Non-pigmented ciliary epithelial cell (primary cell): ENCODE results near the gene ECHS1.

Experiments used
- DNase-seq: peaks from one replicate; pipeline ENCODE4 v3.0.0-alpha.2; 2010; ENCODE audit warnings: low read depth

Gene ECHS1

GRCh38 chr10:133339708-133340380 is 33.3 kb downstream of the ECHS1 start:
- DNase-seq: no peak

DNA sequence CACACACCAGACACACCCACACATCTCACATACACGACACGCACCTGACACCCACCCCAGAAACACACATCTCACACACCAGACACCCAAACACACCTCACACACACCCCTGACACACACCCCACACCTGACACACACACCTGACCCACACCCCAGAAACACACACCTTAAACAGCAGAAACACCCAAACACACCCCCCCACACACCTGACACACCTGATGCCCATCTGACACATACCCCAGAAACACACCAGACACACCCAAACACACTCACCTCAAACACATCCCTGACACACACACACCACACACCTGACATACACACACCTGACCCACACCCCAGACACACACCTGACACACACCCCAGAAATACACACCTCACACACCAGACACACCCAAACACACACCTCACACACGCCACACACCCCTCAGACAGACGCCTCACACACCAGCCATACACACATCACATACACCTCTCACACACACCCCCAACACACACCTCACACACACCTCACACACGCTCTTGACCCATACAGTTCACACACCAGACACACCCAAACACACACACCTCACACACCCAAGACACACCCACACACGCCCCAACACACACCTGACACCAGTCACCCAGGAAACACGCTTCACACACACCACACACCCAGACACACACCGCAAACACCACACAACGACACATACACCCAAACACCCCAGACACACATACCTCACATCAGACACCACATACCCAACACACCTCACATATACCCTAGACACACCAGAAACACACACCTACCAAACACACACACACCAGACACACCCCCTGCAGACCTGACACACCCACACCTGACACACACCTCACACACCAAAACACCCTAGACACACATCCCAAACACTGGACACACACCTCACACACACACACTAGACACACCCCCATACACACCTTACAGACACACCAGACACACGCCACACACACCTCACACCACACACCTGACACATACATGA is 34.8 kb downstream of the ECHS1 start:
- DNase-seq: no peak

GRCh38 chr10:133337370-133337725 is 35.8 kb downstream of the ECHS1 start:
- DNase-seq: no peak

GRCh38 chr10:133336577-133337369 is 36.4 kb downstream of the ECHS1 start, which contains the start of gene CALY:
Gene CALY, minus strand, starts transcription at chr10:133336896. Its CDS starts 7,907 bp downstream, at chr10:133328989.
- no peak for DNase-seq

DNA sequence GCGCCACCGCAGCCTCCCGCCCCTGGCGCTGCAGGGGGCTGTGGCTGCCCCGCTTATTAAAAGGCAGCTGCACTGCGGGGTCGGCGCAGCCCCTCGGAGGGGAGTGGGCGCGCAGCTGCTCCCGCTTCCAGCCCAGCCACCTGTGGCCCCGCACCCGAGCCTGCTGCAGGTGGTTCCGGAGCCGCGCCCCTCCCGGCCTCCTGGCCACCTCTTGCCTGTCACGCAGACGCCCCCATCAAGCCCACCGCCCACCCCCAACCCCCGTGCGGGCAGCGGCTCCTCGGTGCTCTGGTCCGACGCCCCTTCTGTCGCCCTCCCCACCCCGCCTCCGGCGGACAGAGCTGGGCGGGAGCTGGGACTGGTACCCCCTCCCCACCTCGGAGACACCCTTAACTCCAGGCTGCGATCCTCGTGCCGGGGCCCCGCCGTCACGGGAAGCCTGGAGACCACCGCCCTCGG is 37.0 kb downstream of the ECHS1 start:
- no peak for DNase-seq

DNA sequence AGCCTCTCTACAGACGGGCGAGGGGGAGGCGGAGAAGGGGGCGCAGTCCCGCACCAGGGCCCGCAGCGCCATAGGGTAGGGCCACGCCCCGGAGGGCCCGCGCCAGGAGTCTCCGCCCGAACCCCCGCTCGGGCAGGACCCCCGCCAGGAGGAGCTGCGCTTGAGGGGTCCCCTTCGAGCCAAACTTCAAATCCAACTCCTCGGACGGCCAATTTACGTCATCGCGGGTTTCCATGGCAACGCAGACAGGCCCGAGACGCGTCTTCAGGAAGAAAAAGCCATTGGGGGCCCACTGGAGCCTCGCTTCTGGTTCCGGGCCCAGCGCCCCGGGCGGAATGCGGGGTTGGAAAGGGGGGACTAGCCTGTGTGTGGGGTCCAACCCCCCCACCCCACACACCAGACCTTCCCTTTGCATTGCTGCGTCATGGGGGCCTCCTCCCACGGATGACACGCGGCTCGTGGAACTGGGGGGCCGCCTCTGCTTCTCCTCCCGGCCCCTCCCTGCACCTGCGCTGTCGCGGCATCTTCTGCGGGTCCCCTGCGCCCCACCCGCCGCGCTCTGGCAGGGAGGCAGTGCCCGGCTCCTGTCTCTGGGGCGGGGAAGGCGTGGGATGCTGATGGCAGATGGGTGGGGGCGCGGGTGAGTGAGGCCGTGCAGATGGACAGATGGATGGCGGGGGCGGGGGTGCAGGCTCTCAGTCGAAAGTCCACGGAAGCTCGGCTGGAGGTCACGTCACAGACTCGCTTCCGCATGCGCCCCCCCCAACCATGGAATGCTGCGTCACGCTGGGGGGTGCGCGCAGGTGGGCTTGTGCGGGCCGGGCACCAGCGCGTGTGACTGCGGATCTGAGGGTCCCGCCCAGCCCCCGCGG is 37.7 kb downstream of the ECHS1 start:
- DNase-seq: no peak

GRCh38 chr10:133334503-133335245 is 38.5 kb downstream of the ECHS1 start:
- no peak for DNase-seq

- no peak for DNase-seq
These were observed 40.0 kb downstream of the ECHS1 start for GRCh38 chr10:133332936-133333699.

DNA sequence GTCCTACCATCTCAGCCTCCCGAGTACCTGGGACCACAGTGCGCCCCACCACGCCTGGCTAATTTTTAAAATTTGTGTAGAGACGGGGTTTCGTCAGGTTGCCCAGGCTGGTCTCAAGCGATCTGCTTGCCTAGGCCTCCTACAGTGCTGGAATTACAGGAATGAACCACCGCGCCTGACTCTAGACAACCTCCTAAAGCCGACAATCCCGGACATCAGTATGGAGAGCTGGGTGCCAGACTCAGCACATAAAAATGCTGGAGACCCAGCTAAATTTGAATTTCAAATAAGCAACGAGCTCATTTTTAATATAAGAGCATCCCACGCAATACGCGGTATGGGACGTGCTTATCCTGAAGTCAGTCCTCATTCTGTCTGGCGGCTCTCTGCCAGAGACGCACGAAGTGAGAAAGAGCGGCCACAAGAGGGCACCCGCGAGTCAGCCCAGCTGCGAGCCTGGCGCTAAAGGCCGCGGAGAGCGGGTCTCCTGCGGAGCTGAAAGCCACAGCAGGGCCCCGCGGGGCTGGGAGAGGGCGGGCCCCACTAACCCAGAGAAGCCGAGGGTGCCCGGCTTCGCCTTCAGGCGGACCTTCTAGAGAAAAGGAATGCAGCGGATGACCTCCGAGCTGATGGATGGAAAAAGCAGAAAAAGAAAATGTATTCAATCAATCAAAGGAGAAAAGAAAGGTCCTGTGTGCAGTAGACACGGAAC is 43.5 kb downstream of the ECHS1 start:
- no peak for DNase-seq

- no peak for DNase-seq
These were observed 44.5 kb downstream of the ECHS1 start for GRCh38 chr10:133328358-133329343.

- DNase-seq: no peak
These were observed 45.4 kb downstream of the ECHS1 start for GRCh38 chr10:133327651-133328357.

- no peak for DNase-seq
These were observed 46.2 kb downstream of the ECHS1 start for GRCh38 chr10:133326745-133327650.

- DNase-seq: no peak
These were observed 47.0 kb downstream of the ECHS1 start for GRCh38 chr10:133326223-133326551.

GRCh38 chr10:133325440-133326222 is 47.5 kb downstream of the ECHS1 start:
- no peak for DNase-seq

DNA sequence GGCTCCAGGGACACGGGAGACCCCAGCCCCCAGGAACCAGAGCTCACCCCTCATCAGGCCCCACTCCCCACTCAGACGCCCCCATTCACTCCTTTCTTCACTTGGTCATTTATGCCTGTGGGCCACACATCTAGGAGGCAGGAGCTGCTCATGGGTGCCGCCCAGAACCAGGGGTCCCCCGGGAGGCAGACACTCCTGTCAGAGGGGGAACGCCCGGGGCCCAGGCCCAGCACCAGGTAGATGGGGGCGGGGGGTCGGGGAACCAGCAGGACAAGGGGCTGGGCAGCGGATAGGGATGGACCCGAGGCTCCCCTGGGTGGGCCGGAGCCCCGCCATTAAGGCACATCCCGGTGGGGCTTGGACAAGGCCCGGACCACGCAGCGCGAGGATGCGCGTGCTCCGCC is 48.3 kb downstream of the ECHS1 start:
- DNase-seq: no peak
